K562 (cell line): ENCODE results near the gene APLP1. TPM values are rescaled to one million over a fixed set of nuclear protein-coding genes. Genes with fewer than 3 reads are reported as not detected.
A peak's percentile ranks its signal among the peaks of the same experiment; 100 is the strongest.

Experiments used
- C11orf30 ChIP-seq: fragments of 450-650 bp; IDR thresholded peaks from 2 replicates; pipeline ENCODE4 v1.6.1; 2016; ENCODE audit warnings: low read depth, mild to moderate bottlenecking
- COPS2 ChIP-seq: fragments of 450-650 bp; conservative IDR thresholded peaks from 2 replicates; pipeline ENCODE4 v1.6.1; 2016; ENCODE audit warnings: mild to moderate bottlenecking, moderate library complexity
- CREM ChIP-seq: IDR thresholded peaks from 2 replicates; pipeline ENCODE4 v1.6.1; 2014; ENCODE audit warnings: antibody characterized with exemption, low read depth
- CXXC5 ChIP-seq: fragments of 250-450 bp; sonication (Bioruptor Pico); IDR thresholded peaks from 2 replicates; pipeline ENCODE4 v1.8.0; 2022; ENCODE audit warnings: inconsistent platforms, mild to moderate bottlenecking, moderate library complexity
- DPF2 ChIP-seq: fragments of 450-650 bp; IDR thresholded peaks from 2 replicates; pipeline ENCODE4 v1.6.1; 2016
- ERF ChIP-seq: fragments of 450-650 bp; formaldehyde crosslinking; IDR thresholded peaks from 2 replicates; pipeline ENCODE4 v1.4.0; 2020; ENCODE audit warnings: mild to moderate bottlenecking, mixed read lengths
- HDAC2 ChIP-seq: fragments of 450-650 bp; IDR thresholded peaks from 2 replicates; pipeline ENCODE4 v1.6.1; 2016; ENCODE audit warnings: mild to moderate bottlenecking
- JUND ChIP-seq, 2 experiments: IDR thresholded peaks; 2 replicates in 1 of 2; 3 replicates in 1 of 2; pipeline ENCODE4 v1.6.1; 2011; ENCODE audit warnings: borderline replicate concordance in 2 of 2, low read depth in 2 of 2, low read length in 2 of 2, improper control_type of control experiment in 1 of 2, missing biosample characterization in 1 of 2, missing genetic modification characterization in 1 of 2, missing genetic modification reagents in 1 of 2
- MNT ChIP-seq, 2 experiments: fragments of 450-650 bp; conservative IDR thresholded peaks; 2 replicates each; pipeline ENCODE4 v1.6.1; 2017; ENCODE audit warnings: mild to moderate bottlenecking in 2 of 2, moderate library complexity in 2 of 2
- MTA3 ChIP-seq: fragments of 450-650 bp; formaldehyde crosslinking; IDR thresholded peaks from 2 replicates; pipeline ENCODE4 v1.6.1; 2017; ENCODE audit warnings: mild to moderate bottlenecking, borderline replicate concordance
- MXI1 ChIP-seq: IDR thresholded peaks from 2 replicates; pipeline ENCODE4 v1.6.1; 2011; ENCODE audit warnings: low read depth, mild to moderate bottlenecking, improper control_type of control experiment, low read length
- NFRKB ChIP-seq: fragments of 450-650 bp; IDR thresholded peaks from 2 replicates; pipeline ENCODE4 v1.6.1; 2016; ENCODE audit warnings: low read depth
- NR2C2 ChIP-seq, 2 experiments: fragments of 200-800 bp in 1 of 2; sonication (Bioruptor generic) in 1 of 2; sonication (generic) in 1 of 2; formaldehyde crosslinking in 1 of 2; IDR thresholded peaks; 2 replicates each; pipeline versions ENCODE4 v1.6.1 to v1.8.0; 2016 to 2022; ENCODE audit warnings: mild to moderate bottlenecking in 1 of 2, missing compliant biosample characterization in 1 of 2, missing genetic modification characterization in 1 of 2, missing genetic modification reagents in 1 of 2
- OTX1 ChIP-seq: fragments of 450-650 bp; formaldehyde crosslinking; IDR thresholded peaks from 2 replicates; pipeline ENCODE4 v1.4.0; 2022; ENCODE audit warnings: mild to moderate bottlenecking
- STAT5A ChIP-seq: IDR thresholded peaks from 2 replicates; pipeline ENCODE4 v1.6.1; 2012; ENCODE audit warnings: low read length, inconsistent platforms, borderline replicate concordance
- TFAP4 ChIP-seq: sonication (generic); formaldehyde crosslinking; IDR thresholded peaks from 2 replicates; pipeline ENCODE4 v1.8.0; 2022; ENCODE audit warnings: missing genetic modification reagents, mild to moderate bottlenecking, moderate library complexity, borderline replicate concordance
- ZNF780A ChIP-seq: fragments of 250-450 bp; sonication (Bioruptor Pico); IDR thresholded peaks from 2 replicates; pipeline ENCODE4 v1.5.0; 2021; ENCODE audit warnings: mild to moderate bottlenecking
- polyA plus RNA-seq, 8 experiments: library from polyadenylated mRNA; depleted of rRNA in 4 of 8; stranded (reverse) in 5 of 8; unstranded in 3 of 8; fragments of >200 nt; fragmentation: Nextera tagmentation in 2 of 8; fragmentation: Illumina TruSeq in 1 of 8; extraction: Ambion mirVana in 2 of 8; extraction: Trizol in 1 of 8; gene quantifications; 2 replicates each; pipeline versions ENCODE4 v1.2.1 to v1.2.3, GENCODE V29; 2011 to 2014; ENCODE audit warnings: inconsistent platforms in 1 of 8, missing spikeins in 1 of 8
- total RNA-seq, 7 experiments: library from RNA; depleted of rRNA in 6 of 7; stranded (reverse); fragments of >200 nt in 6 of 7; fragmentation: Illumina TruSeq in 2 of 7; extraction: Trizol in 2 of 7; gene quantifications; 2 replicates each; pipeline versions ENCODE4 v1.2.1 to v1.2.3, GENCODE V29; 2011 to 2021; ENCODE audit warnings: low replicate concordance in 1 of 7
- TF ChIP-seq, protein P1 (sequence below): fragments of 450-650 bp; IDR thresholded peaks from 2 replicates; pipeline ENCODE4 v1.6.1; 2016; ENCODE audit warnings: missing biosample characterization, missing genetic modification characterization
- TF ChIP-seq, protein P2 (sequence below): fragments of 200-400 bp; formaldehyde crosslinking; IDR thresholded peaks from 2 replicates; pipeline ENCODE4 v1.6.1; 2017; ENCODE audit warnings: mild to moderate bottlenecking, low read depth, low read length, moderate library complexity
- TF ChIP-seq, protein P3 (sequence below): fragments of 450-650 bp; IDR thresholded peaks from 2 replicates; pipeline ENCODE4 v1.6.1; 2016; ENCODE audit warnings: borderline replicate concordance

APLP1 gene
- total and polyA plus RNA-seq, 9 of the 15 experiments (the other 6 are each of a cell fraction or from before 2014, with no cell fraction given) = 0.69 to 9.9 (median 4.7) TPM

GRCh38 chr19:35869327-35870123 is 1.2 kb downstream of the APLP1 start (continued):
- TF ChIP-seq MTA3 (no peak), MXI1 (0 out of 2 replicates have a peak, but pooled peaks have one; percentile 47), CXXC5 (CRISPR knock-in tag) (peak; percentile 77), JUND (IDR thresholded peaks at IDR 0.05; ENCODE audit: borderline replicate concordance, low read depth, low read length) (no peak), JUND (tag; IDR thresholded peaks at IDR 0.05; ENCODE audit: borderline replicate concordance, low read depth, low read length) (no peak), C11orf30 (no peak), DPF2 (peak; percentile 55), COPS2 (no peak), HDAC2 (0 out of 2 replicates have a peak, but pooled peaks have one; percentile 47), NFRKB (no peak), TFAP4 (peak; percentile 76; the same call in 1 of the 2 replicates), ERF (CRISPR knock-in tag) (no peak), OTX1 (peak; percentile 82), ZNF780A (CRISPR knock-in tag) (no peak), NR2C2 (CRISPR knock-in tag; IDR thresholded peaks at IDR 0.05) (no peak), NR2C2 (tag; IDR thresholded peaks at IDR 0.05) (no peak), CREM (peak; percentile 27; the same call in 1 of the 2 replicates), STAT5A (no peak), MNT (conservative IDR thresholded peaks at IDR 0.05) (peak; percentile 83 to 87)
- TF ChIP-seq, protein P1, sequence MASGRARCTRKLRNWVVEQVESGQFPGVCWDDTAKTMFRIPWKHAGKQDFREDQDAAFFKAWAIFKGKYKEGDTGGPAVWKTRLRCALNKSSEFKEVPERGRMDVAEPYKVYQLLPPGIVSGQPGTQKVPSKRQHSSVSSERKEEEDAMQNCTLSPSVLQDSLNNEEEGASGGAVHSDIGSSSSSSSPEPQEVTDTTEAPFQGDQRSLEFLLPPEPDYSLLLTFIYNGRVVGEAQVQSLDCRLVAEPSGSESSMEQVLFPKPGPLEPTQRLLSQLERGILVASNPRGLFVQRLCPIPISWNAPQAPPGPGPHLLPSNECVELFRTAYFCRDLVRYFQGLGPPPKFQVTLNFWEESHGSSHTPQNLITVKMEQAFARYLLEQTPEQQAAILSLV = no peak
- TF ChIP-seq, protein P2, sequence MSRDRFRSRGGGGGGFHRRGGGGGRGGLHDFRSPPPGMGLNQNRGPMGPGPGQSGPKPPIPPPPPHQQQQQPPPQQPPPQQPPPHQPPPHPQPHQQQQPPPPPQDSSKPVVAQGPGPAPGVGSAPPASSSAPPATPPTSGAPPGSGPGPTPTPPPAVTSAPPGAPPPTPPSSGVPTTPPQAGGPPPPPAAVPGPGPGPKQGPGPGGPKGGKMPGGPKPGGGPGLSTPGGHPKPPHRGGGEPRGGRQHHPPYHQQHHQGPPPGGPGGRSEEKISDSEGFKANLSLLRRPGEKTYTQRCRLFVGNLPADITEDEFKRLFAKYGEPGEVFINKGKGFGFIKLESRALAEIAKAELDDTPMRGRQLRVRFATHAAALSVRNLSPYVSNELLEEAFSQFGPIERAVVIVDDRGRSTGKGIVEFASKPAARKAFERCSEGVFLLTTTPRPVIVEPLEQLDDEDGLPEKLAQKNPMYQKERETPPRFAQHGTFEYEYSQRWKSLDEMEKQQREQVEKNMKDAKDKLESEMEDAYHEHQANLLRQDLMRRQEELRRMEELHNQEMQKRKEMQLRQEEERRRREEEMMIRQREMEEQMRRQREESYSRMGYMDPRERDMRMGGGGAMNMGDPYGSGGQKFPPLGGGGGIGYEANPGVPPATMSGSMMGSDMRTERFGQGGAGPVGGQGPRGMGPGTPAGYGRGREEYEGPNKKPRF = no peak
- TF ChIP-seq, protein P3, sequence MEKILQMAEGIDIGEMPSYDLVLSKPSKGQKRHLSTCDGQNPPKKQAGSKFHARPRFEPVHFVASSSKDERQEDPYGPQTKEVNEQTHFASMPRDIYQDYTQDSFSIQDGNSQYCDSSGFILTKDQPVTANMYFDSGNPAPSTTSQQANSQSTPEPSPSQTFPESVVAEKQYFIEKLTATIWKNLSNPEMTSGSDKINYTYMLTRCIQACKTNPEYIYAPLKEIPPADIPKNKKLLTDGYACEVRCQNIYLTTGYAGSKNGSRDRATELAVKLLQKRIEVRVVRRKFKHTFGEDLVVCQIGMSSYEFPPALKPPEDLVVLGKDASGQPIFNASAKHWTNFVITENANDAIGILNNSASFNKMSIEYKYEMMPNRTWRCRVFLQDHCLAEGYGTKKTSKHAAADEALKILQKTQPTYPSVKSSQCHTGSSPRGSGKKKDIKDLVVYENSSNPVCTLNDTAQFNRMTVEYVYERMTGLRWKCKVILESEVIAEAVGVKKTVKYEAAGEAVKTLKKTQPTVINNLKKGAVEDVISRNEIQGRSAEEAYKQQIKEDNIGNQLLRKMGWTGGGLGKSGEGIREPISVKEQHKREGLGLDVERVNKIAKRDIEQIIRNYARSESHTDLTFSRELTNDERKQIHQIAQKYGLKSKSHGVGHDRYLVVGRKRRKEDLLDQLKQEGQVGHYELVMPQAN = peak; percentile 80; the same call in 1 of the 2 replicates
